LNCAP (cell line): ENCODE measurements around the gene IL15.

ENCODE experiments used
- TF ChIP-seq, protein P1 (sequence below): fragments of 450-650 bp; IDR thresholded peaks from 2 replicates; pipeline ENCODE4 v1.5.1; 2017; ENCODE audit warnings: mild to moderate bottlenecking

IL15 gene

DNA sequence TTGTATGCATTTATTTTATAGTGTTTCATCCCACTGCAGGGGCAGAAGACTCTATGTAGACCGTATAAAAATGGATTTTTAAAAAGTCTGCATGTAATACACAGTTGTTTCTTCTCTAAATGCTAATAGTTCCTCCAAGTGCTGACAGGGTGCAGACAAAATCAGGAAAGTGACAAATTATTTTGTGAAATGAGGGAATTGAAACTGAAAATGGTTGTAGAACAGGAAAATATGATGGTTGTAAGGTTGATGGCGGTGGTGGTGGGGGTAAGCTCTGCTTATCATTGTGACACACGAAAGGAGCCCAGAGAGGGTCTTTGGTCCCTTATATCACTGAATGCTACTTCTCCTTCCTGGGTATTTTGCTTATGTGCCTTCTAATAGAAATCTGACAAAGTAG lies 4.3 kb downstream of the IL15 start:
- TF ChIP-seq, protein P1, sequence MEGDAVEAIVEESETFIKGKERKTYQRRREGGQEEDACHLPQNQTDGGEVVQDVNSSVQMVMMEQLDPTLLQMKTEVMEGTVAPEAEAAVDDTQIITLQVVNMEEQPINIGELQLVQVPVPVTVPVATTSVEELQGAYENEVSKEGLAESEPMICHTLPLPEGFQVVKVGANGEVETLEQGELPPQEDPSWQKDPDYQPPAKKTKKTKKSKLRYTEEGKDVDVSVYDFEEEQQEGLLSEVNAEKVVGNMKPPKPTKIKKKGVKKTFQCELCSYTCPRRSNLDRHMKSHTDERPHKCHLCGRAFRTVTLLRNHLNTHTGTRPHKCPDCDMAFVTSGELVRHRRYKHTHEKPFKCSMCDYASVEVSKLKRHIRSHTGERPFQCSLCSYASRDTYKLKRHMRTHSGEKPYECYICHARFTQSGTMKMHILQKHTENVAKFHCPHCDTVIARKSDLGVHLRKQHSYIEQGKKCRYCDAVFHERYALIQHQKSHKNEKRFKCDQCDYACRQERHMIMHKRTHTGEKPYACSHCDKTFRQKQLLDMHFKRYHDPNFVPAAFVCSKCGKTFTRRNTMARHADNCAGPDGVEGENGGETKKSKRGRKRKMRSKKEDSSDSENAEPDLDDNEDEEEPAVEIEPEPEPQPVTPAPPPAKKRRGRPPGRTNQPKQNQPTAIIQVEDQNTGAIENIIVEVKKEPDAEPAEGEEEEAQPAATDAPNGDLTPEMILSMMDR, result no peak

DNA sequence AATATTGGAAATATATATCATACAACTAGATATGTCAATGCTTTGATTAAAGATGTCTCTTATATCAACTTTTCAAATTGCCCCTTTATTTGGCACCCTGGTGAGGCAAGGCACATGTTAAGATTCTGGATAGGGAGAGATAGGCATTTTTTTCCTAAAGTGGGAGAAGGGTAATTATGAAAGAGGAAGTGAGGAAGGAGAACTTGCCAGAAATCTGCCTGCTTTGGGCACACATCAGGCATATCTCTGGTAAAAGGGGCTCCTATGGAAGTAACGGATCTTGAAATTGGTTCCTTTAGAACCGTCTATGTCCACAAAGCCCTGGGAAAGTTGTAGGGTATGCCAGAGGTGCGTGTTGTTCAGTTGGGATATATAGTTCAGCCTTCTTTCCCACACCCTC lies 5.7 kb downstream of the IL15 start:
- TF ChIP-seq, protein P1, result no peak

DNA sequence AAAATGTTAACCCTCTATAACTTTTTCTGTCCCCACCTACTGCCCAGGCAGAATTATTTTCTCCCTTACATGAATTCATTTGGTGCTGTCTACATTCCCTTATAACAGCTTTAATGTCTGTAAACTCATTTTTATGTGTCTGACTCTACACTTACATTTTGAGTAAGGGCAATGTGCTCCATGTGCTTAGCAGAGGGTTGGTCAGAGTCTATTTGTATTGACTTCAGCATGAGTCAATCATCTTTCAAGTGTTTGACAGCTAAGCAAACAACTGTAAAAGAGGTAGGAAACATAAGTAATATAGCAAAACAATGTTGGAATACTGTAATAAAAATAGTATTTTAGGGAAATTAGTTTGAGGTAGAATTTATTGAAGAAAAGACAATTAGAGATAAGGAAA lies 6.3 kb downstream of the IL15 start:
- TF ChIP-seq, protein P1, result no peak

DNA sequence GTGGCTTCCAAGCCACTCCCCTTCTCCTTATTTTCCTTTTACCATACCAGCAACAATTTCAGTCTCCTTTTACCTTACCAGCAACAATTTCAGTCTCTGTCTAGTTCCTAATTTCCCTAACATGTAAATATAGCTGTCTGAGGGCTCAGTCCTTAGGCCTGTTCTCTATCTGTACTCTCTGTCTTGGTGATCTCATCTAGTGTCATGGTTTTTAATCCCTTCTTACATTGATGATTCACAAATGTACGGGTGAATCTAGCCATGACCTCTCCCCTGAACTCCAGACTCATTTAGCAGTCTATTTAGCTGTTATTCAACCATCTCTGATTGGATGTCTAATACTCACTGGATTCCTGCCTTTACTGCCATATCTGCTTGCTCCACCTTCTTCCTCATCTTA lies 7.2 kb downstream of the IL15 start:
- TF ChIP-seq, protein P1, result no peak

DNA sequence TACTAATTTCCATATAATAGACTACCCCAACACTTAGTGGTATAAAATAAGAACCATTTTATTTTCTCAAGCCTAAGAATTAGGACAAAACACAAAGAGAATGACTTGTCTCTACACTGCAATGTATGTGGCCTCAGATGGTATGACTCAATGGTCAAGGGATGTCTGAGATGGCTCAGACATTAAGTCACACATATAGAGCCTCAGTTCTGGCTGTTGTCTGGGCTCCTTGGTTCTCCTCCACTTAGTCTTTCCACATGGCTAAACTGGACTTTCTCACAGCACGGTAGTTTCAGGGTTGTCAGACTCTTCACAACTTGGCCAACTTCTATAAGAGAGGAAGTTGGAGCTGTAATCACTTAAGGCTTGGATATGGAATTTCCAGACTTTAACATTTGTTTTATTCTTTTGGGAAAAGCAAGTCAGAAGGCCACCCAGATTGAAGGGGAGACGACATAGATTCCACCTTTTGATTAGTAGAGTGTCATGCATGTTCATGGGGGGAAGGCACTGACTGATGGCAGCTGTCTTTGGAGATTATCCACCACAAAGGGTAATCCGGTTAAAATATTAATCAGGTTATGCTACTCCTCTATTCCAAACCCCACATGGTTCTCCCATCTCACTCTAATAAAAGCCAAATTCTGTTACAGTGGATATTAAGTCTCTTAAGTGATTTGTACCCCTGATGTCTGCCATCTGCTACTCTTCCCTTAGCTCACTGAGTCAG lies 9.4 kb downstream of the IL15 start:
- TF ChIP-seq, protein P1, result no peak

DNA sequence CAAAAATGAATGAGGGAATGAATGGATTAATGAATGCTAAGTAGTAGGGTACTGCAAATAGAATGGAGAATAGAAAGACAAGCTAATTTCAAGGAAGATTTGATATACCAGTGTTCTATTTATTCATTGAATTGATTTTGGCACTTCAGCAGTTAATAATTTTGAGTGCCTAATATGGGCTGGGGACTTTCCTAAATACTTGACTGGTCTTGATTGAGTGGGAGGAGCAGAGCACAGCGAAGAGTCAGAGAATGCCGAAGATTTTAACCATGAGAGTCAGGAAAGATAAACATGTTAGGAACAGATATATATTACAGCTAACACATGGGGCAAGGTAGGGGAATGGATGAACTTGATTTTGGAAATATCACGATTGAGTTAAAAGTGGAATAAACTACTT lies 10.6 kb downstream of the IL15 start:
- TF ChIP-seq, protein P1, result no peak

DNA sequence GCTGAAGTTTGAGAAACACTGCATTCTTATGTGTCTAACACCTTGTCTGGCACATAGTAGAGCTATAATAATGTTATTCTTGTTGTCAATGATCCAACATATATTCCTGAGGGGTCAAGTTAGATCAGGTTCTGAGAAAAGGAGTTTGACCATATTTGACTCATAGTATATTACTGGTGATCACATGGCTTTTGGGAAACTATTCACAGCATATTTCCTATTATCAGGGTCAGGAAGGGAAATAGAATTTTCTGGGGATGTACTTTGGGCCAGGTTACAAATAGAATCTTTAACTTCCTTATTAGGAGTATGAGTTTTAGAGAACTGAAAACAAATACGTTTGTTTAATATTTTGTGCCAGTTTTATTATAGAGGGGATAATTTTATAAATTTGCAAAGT lies 11.6 kb downstream of the IL15 start:
- TF ChIP-seq, protein P1, result no peak
